HepG2 (cell line): ENCODE measurements around the gene AGMO. TPM values are rescaled to one million over a fixed set of nuclear protein-coding genes. Genes with fewer than 3 reads are reported as not detected.

Experiments
- ATAC-seq: fragments of 200-7000 bp; cut with Tn5 transposase; 3 replicates; pipeline ENCODE4 v1.9.1; 2020; ENCODE audit warnings: mild to moderate bottlenecking, moderate library complexity
- BruUV-seq: library from RNA; stranded (reverse); fragments of 400-500 nt; replicated peaks from 2 replicates; lab custom pipeline; 2021; lab: Mats Ljungman, UMichigan
- CTCF ChIA-PET: fragments of 300-600 bp; formaldehyde crosslinking; extraction: SDS; loops from one replicate; lab custom pipeline; 2021; ENCODE audit warnings: low total read pairs, inconsistent platforms, low intra/inter-chr PET ratio; lab: Yijun Ruan, JAX
- POLR2A ChIA-PET: fragments of 350-600 bp; sonication (Branson Sonifier 250); formaldehyde crosslinking; loops from one replicate; lab custom pipeline; 2020; ENCODE audit warnings: antibody characterized with exemption, inconsistent platforms; lab: Yijun Ruan, JAX
- DNase-seq: peaks from one replicate; pipeline ENCODE4 v3.0.0-alpha.2; 2015; ENCODE audit warnings: low spot score
- FAIRE-seq: peaks from 3 replicates; lab custom pipeline; 2011; peaks lifted over from hg19 to GRCh38; lab: Jason Lieb, UNC
- H2AFZ ChIP-seq: one replicate; pipeline ENCODE4 v1.6.1; 2011; ENCODE audit warnings: low read length, inconsistent platforms
- H3K27ac ChIP-seq: fragments of 300-600 bp; 3 replicates; pipeline ENCODE4 v1.8.0; 2011; ENCODE audit warnings: mixed run types, mild to moderate bottlenecking, mixed read lengths, low read length, inconsistent platforms; ENCODE audit not compliant: insufficient read depth; ENCODE audit errors: extremely low read length
- H3K27me3 ChIP-seq, 2 experiments: fragments of 200-600 bp in 1 of 2; 2 replicates in 1 of 2; 3 replicates in 1 of 2; pipeline versions ENCODE4 v1.6.0 to v1.8.0; 2011; ENCODE audit warnings: low read length in 2 of 2, mild to moderate bottlenecking in 2 of 2, moderate library complexity in 2 of 2, inconsistent platforms in 1 of 2; ENCODE audit not compliant: insufficient read depth in 2 of 2, control insufficient read depth in 1 of 2
- H3K36me3 ChIP-seq, 2 experiments: fragments of 200-600 bp in 1 of 2; replicated peaks in 1 of 2; 2 replicates in 1 of 2; 3 replicates in 1 of 2; pipeline versions ENCODE4 v1.5.1 to v1.8.0; 2011; ENCODE audit warnings: low read length in 2 of 2, inconsistent platforms in 1 of 2; ENCODE audit not compliant: insufficient read depth in 2 of 2, control insufficient read depth in 1 of 2
- H3K4me1 ChIP-seq: 2 replicates; pipeline ENCODE4 v1.5.1; 2012; ENCODE audit warnings: low read length, inconsistent platforms; ENCODE audit not compliant: insufficient read depth
- H3K4me2 ChIP-seq: 2 replicates; pipeline ENCODE4 v1.6.0; 2011; ENCODE audit warnings: low read depth, low read length, inconsistent platforms
- H3K4me3 ChIP-seq, 3 experiments: fragments of 200-600 bp in 1 of 3; sonication (generic), shearing (Covaris generic) in 1 of 3; replicated peaks in 1 of 3; 2 replicates each; pipeline ENCODE4 v1.5.1; 2011 to 2016; ENCODE audit warnings: low read length in 3 of 3, inconsistent platforms in 2 of 3, low read depth in 2 of 3, mild to moderate bottlenecking in 2 of 3, control low read depth in 1 of 3, mixed read lengths in 1 of 3; ENCODE audit not compliant: insufficient read depth in 1 of 3
- H3K79me2 ChIP-seq: one replicate; pipeline ENCODE4 v1.6.1; 2011; ENCODE audit warnings: low read length, inconsistent platforms; ENCODE audit not compliant: insufficient read depth
- H3K9ac ChIP-seq: 2 replicates; pipeline ENCODE4 v1.6.0; 2011; ENCODE audit warnings: mild to moderate bottlenecking, low read depth, low read length, inconsistent platforms; ENCODE audit not compliant: insufficient read depth
- H3K9me3 ChIP-seq: 2 replicates; pipeline ENCODE4 v1.5.1; 2012; ENCODE audit warnings: mild to moderate bottlenecking, low read length
- H4K20me1 ChIP-seq: 2 replicates; pipeline ENCODE4 v1.6.0; 2011; ENCODE audit warnings: inconsistent platforms, mild to moderate bottlenecking, low read length, moderate library complexity; ENCODE audit not compliant: insufficient read depth
- CENPBD1 ChIP-seq: sonication (generic); formaldehyde crosslinking; IDR thresholded peaks from 2 replicates; pipeline ENCODE4 v1.8.0; 2022; ENCODE audit warnings: missing genetic modification reagents, low read depth, mild to moderate bottlenecking, borderline replicate concordance
- EP300 ChIP-seq, 3 experiments: sonication (generic) in 1 of 3; formaldehyde crosslinking in 1 of 3; IDR thresholded peaks; 2 replicates each; pipeline versions ENCODE4 v1.5.1 to v1.6.1; 2011 to 2020; ENCODE audit warnings: low read depth in 2 of 3, low read length in 2 of 3, borderline replicate concordance in 1 of 3, improper control_type of control experiment in 1 of 3, mild to moderate bottlenecking in 1 of 3, missing genetic modification reagents in 1 of 3, moderate library complexity in 1 of 3
- GZF1 ChIP-seq: sonication (generic); formaldehyde crosslinking; IDR thresholded peaks from 2 replicates; pipeline ENCODE4 v1.5.1; 2020; ENCODE audit warnings: mild to moderate bottlenecking, missing genetic modification reagents
- POLR2A ChIP-seq, 2 experiments: IDR thresholded peaks; 2 replicates each; pipeline ENCODE4 v1.6.1; 2011; ENCODE audit warnings: low read depth in 2 of 2, low read length in 2 of 2, mild to moderate bottlenecking in 1 of 2, moderate library complexity in 1 of 2; ENCODE audit not compliant: insufficient read depth in 1 of 2
- RARG ChIP-seq: sonication (generic); formaldehyde crosslinking; IDR thresholded peaks from 2 replicates; pipeline ENCODE4 v1.4.0; 2020; ENCODE audit warnings: low read depth, mild to moderate bottlenecking, missing genetic modification reagents
- SAP130 ChIP-seq: IDR thresholded peaks from 2 replicates; pipeline ENCODE4 v1.6.1; 2016; ENCODE audit warnings: low read depth
- TBX3 ChIP-seq: fragments of 450-650 bp; IDR thresholded peaks from 2 replicates; pipeline ENCODE4 v1.6.1; 2017; ENCODE audit warnings: antibody characterized with exemption, mild to moderate bottlenecking, inconsistent platforms, borderline replicate concordance
- ZNF326 ChIP-seq: sonication (generic); formaldehyde crosslinking; IDR thresholded peaks from 2 replicates; pipeline ENCODE4 v1.4.0; 2020; ENCODE audit warnings: missing genetic modification reagents, borderline replicate concordance
- ZNF605 ChIP-seq: sonication (generic); formaldehyde crosslinking; IDR thresholded peaks from 2 replicates; pipeline ENCODE4 v1.8.0; 2022; ENCODE audit warnings: mild to moderate bottlenecking, missing genetic modification reagents
- ZNF616 ChIP-seq: sonication (generic); formaldehyde crosslinking; IDR thresholded peaks from 2 replicates; pipeline ENCODE4 v1.5.0; 2020; ENCODE audit warnings: low read depth, mild to moderate bottlenecking, missing genetic modification reagents
- WGBS: methylation state at CpG from one replicate; pipeline ENCODE4 v1.1.6; 2017; ENCODE audit warnings: low lambda C conversion rate; 5-methylcytosine and 5-hydroxymethylcytosine counted together
- in situ Hi-C: cut with HindIII; loops from 2 replicates; pipeline ENCODE4 v1.10.0; 2017; ENCODE audit warnings: low pct_unique_long_range_greater_than_20kb; ENCODE audit not compliant: extremely low pct_ligation_motif_present
- intact Hi-C: fragments of 100-400 bp; cut with micrococcal nuclease; formaldehyde crosslinking; loops from one replicate; pipeline ENCODE4 v1.10.0; 2022; ENCODE audit not compliant: unreplicated experiment
- polyA plus RNA-seq, 8 experiments: library from polyadenylated mRNA; depleted of rRNA in 3 of 8; stranded (reverse) in 7 of 8; unstranded in 1 of 8; fragments of >200 nt; fragmentation: Illumina TruSeq in 4 of 8; extraction: Trizol in 4 of 8; gene quantifications; 2 replicates each; pipeline versions ENCODE4 v1.2.1 to v1.2.3, GENCODE V29; 2011 to 2016; ENCODE audit warnings: low read depth in 4 of 8, missing spikeins in 1 of 8, mixed read lengths in 1 of 8; ENCODE audit not compliant: insufficient read depth in 1 of 8
- total RNA-seq, 5 experiments: library from RNA; depleted of rRNA; stranded (reverse); fragments of >200 nt; fragmentation: Illumina TruSeq; extraction: Trizol; gene quantifications; 2 replicates each; pipeline ENCODE4 v1.2.3, GENCODE V29; 2016; ENCODE audit warnings: low read depth in 1 of 5
- TF ChIP-seq, protein P1 (sequence below): sonication (generic); formaldehyde crosslinking; IDR thresholded peaks from 2 replicates; pipeline ENCODE4 v1.4.0; 2020; ENCODE audit warnings: mild to moderate bottlenecking, missing genetic modification reagents
- TF ChIP-seq, protein P2 (sequence below): sonication (generic); formaldehyde crosslinking; IDR thresholded peaks from 2 replicates; pipeline ENCODE4 v1.5.1; 2020; ENCODE audit warnings: missing genetic modification reagents, mild to moderate bottlenecking, borderline replicate concordance

AGMO gene
- total and polyA plus RNA-seq, 2 of the 13 experiments (the other 11 are each of a cell fraction or from before 2014, with no cell fraction given), result 0.22 to 0.50 TPM

GRCh38 chr7:15314922-15315321, 246.9 kb downstream of the AGMO start (continued):
- no peak for TF ChIP-seq RARG (CRISPR knock-in tag)

GRCh38 chr7:15313361-15313760, 248.5 kb downstream of the AGMO start:
- intact Hi-C loops (no loop called here), in situ Hi-C loops (loop anchor here (25.0 kb wide), 2 partner anchors 399 to 749 kb away; no protein-coding TSS in a partner anchor)
- no peaks in the 10 kb centered on the region for H3K27me3 ChIP-seq
- peaks cover 50% of the 10 kb centered on the region for H3K9me3 ChIP-seq
- H3K27ac ChIP-seq, result no peak overlapping the region
- H3K36me3 ChIP-seq, result no peaks in the 10 kb centered on the region
- DNase-seq, result no peak
- ChIA-PET POLR2A (no interaction called here), CTCF (no interaction called here)
- no peak overlapping the region for H2AFZ ChIP-seq
- no peaks in the 10 kb centered on the region for H3K4me1 ChIP-seq
- no TSS peak for BruUV-seq
- no peak overlapping the region for H3K4me2 ChIP-seq
- H3K4me3 ChIP-seq, result no peak overlapping the region
- 54% methylated on average over 1 of the region's 1 CpG for WGBS
- no peak overlapping the region for H3K9ac ChIP-seq
- no peak for FAIRE-seq
- H3K79me2 ChIP-seq, result no peaks in the 10 kb centered on the region
- no peaks in the 10 kb centered on the region for H4K20me1 ChIP-seq
- no peak for ATAC-seq
- TF ChIP-seq ZNF326 (CRISPR knock-in tag) (no peak), ZNF605 (no peak), GZF1 (no peak), TBX3 (no peak), POLR2A (IDR thresholded peaks at IDR 0.05; ENCODE audit: insufficient read depth in 1 of 2, low read depth in 2 of 2, low read length in 2 of 2) (no peak), EP300 (IDR thresholded peaks at IDR 0.05; ENCODE audit: low read depth in 2 of 2, low read length in 2 of 2) (no peak), EP300 (CRISPR knock-in tag; IDR thresholded peaks at IDR 0.05; ENCODE audit: borderline replicate concordance) (no peak), SAP130 (CRISPR knock-in tag) (no peak), CENPBD1 (no peak), ZNF616 (CRISPR knock-in tag) (no peak)
- TF ChIP-seq, protein P1, sequence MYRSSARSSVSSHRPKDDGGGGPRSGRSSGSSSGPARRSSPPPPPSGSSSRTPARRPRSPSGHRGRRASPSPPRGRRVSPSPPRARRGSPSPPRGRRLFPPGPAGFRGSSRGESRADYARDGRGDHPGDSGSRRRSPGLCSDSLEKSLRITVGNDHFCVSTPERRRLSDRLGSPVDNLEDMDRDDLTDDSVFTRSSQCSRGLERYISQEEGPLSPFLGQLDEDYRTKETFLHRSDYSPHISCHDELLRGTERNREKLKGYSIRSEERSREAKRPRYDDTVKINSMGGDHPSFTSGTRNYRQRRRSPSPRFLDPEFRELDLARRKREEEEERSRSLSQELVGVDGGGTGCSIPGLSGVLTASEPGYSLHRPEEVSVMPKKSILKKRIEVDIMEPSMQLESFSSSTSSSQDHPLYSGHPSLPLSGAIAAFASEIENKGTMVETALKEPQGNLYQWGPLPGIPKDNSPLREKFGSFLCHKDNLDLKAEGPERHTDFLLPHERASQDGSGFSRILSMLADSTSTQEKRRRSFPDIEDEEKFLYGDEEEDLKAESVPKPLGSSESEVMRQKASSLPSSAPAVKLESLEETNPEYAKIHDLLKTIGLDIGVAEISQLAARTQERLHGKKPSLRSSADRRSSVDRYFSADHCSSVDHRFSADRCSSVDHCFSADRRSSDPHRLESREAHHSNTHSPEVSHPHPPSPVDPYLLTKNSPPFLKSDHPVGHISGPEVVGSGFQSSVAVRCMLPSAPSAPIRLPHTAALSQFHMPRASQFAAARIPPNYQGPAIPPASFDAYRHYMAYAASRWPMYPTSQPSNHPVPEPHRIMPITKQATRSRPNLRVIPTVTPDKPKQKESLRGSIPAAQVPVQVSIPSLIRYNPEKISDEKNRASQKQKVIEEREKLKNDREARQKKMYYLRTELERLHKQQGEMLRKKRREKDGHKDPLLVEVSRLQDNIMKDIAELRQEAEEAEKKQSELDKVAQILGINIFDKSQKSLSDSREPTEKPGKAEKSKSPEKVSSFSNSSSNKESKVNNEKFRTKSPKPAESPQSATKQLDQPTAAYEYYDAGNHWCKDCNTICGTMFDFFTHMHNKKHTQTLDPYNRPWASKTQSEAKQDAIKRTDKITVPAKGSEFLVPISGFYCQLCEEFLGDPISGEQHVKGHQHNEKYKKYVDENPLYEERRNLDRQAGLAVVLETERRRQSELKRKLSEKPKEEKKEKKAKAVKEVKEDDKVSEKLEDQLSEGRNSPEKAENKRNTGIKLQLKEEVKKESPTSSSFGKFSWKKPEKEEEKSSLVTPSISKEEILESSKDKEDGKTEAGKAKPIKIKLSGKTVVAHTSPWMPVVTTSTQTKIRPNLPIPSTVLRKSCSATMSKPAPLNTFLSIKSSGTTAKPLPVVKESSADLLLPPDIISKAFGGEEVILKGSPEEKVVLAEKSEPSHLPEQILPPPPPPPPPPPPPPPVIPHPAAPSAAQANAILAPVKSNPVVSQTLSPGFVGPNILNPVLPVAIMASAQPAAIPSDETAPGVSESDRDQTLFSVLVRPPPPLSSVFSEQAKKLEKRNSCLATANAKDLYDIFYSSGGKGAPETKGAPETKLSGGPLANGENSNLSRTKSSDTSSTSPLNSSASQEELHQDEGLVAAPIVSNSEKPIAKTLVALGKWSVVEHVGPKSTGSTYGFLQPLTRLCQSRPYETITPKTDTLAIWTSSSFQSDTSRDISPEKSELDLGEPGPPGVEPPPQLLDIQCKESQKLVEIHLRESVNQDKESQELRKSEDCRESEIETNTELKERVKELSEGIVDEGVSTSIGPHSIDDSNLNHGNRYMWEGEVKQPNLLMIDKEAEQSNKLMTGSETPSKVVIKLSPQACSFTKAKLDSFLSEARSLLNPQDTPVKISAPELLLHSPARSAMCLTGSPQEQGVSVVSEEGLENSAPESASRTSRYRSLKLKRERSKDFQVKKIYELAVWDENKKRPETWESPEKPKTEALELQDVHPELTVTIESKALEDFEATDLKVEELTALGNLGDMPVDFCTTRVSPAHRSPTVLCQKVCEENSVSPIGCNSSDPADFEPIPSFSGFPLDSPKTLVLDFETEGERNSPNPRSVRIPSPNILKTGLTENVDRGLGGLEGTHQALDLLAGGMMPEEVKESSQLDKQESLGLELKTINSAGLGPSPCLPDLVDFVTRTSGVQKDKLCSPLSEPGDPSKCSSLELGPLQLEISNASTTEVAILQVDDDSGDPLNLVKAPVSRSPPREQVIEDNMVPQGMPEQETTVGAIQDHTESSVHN, result no peak
- TF ChIP-seq, protein P2, sequence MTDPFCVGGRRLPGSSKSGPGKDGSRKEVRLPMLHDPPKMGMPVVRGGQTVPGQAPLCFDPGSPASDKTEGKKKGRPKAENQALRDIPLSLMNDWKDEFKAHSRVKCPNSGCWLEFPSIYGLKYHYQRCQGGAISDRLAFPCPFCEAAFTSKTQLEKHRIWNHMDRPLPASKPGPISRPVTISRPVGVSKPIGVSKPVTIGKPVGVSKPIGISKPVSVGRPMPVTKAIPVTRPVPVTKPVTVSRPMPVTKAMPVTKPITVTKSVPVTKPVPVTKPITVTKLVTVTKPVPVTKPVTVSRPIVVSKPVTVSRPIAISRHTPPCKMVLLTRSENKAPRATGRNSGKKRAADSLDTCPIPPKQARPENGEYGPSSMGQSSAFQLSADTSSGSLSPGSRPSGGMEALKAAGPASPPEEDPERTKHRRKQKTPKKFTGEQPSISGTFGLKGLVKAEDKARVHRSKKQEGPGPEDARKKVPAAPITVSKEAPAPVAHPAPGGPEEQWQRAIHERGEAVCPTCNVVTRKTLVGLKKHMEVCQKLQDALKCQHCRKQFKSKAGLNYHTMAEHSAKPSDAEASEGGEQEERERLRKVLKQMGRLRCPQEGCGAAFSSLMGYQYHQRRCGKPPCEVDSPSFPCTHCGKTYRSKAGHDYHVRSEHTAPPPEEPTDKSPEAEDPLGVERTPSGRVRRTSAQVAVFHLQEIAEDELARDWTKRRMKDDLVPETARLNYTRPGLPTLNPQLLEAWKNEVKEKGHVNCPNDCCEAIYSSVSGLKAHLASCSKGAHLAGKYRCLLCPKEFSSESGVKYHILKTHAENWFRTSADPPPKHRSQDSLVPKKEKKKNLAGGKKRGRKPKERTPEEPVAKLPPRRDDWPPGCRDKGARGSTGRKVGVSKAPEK (CRISPR knock-in tag), result no peak
